ENCODE results near the gene INHA.

- TF ChIP-seq, protein P1, sequence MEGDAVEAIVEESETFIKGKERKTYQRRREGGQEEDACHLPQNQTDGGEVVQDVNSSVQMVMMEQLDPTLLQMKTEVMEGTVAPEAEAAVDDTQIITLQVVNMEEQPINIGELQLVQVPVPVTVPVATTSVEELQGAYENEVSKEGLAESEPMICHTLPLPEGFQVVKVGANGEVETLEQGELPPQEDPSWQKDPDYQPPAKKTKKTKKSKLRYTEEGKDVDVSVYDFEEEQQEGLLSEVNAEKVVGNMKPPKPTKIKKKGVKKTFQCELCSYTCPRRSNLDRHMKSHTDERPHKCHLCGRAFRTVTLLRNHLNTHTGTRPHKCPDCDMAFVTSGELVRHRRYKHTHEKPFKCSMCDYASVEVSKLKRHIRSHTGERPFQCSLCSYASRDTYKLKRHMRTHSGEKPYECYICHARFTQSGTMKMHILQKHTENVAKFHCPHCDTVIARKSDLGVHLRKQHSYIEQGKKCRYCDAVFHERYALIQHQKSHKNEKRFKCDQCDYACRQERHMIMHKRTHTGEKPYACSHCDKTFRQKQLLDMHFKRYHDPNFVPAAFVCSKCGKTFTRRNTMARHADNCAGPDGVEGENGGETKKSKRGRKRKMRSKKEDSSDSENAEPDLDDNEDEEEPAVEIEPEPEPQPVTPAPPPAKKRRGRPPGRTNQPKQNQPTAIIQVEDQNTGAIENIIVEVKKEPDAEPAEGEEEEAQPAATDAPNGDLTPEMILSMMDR (IDR thresholded peaks at IDR 0.05 in 2 of 3, conservative IDR thresholded peaks at IDR 0.05 in 1 of 3; ENCODE audit: borderline replicate concordance in 1 of 3, insufficient read depth in 1 of 3, low read depth in 2 of 3, low read length in 2 of 3), result no peak
- TF ChIP-seq POLR2AphosphoS5 (IDR thresholded peaks at IDR 0.05; ENCODE audit: low read depth, low read length) (no peak), RAD21 (IDR thresholded peaks at IDR 0.05; ENCODE audit: low read depth) (no peak), POLR2A (IDR thresholded peaks at IDR 0.05; ENCODE audit: borderline replicate concordance, extremely low read depth, insufficient read depth, insufficient read length) (no peak)
These were observed 49.8 kb downstream of the INHA start for GRCh38 chr2:219621935-219622334.

All from HCT116 (cell line).